Retinal pigment epithelial cell (primary cell): ENCODE data around the gene NEO1.

Experiments used
- DNase-seq: peaks from one replicate; pipeline ENCODE4 v3.0.0-alpha.2; 2010; ENCODE audit warnings: low read depth
- H3K4me3 ChIP-seq: 2 replicates; pipeline ENCODE4 v1.5.1; 2011; ENCODE audit warnings: mild to moderate bottlenecking, low read length, control low read depth, moderate library complexity
- CTCF ChIP-seq: conservative IDR thresholded peaks from 2 replicates; pipeline ENCODE4 v1.5.1; 2011; ENCODE audit warnings: low read depth, low read length, control low read depth, inconsistent platforms

Gene NEO1

GRCh38 chr15:73146419-73146818 is 94.2 kb downstream of the NEO1 start:
- no peak for TF ChIP-seq CTCF
- no peak for DNase-seq

GRCh38 chr15:73150831-73151230 is 98.6 kb downstream of the NEO1 start:
- H3K4me3 ChIP-seq: no peak overlapping the region
- no peak for DNase-seq
- no peak for TF ChIP-seq CTCF

More at GRCh38 chr15:73146419-73146818, 94.2 kb downstream of the NEO1 start:
- no peak overlapping the region for H3K4me3 ChIP-seq

GRCh38 chr15:73153024-73153423 is 100.8 kb downstream of the NEO1 start:
- H3K4me3 ChIP-seq: no peak overlapping the region
- no peak for DNase-seq
- TF ChIP-seq CTCF: no peak

GRCh38 chr15:73153447-73153846 is 101.2 kb downstream of the NEO1 start:
- no peak overlapping the region for H3K4me3 ChIP-seq
- DNase-seq: no peak
- TF ChIP-seq CTCF: no peak

- no peak for DNase-seq
- no peak overlapping the region for H3K4me3 ChIP-seq
- TF ChIP-seq CTCF: peak; percentile 11
Measured at GRCh38 chr15:73156431-73157191, 104.3 kb downstream of the NEO1 start.

GRCh38 chr15:73161546-73161945 is 109.3 kb downstream of the NEO1 start:
- H3K4me3 ChIP-seq: no peak overlapping the region
- no peak for TF ChIP-seq CTCF
- DNase-seq: no peak

GRCh38 chr15:73165435-73165834 is 113.2 kb downstream of the NEO1 start:
- no peak for DNase-seq
- TF ChIP-seq CTCF: no peak
- H3K4me3 ChIP-seq: no peak overlapping the region
